Astrocyte (in vitro differentiated cells and primary cell): Measurements from ENCODE around the gene ZNF438. TPM values are rescaled to one million over a fixed set of nuclear protein-coding genes. Genes with fewer than 3 reads are reported as not detected.

ENCODE experiments used
- DNase-seq: peaks from one replicate; pipeline ENCODE4 v3.0.0-alpha.2; 2010; ENCODE audit warnings: low read depth
- FAIRE-seq: peaks from 2 replicates; lab custom pipeline; 2011; peaks lifted over from hg19 to GRCh38; lab: Jason Lieb, UNC
- H2AFZ ChIP-seq: 2 replicates; pipeline ENCODE4 v1.6.0; 2012; ENCODE audit warnings: low read depth, low read length, inconsistent platforms
- H3K27ac ChIP-seq: 2 replicates; pipeline ENCODE4 v1.5.1; 2011; ENCODE audit warnings: low read depth, low read length, inconsistent platforms
- H3K27me3 ChIP-seq: 2 replicates; pipeline ENCODE4 v1.6.0; 2011; ENCODE audit warnings: low read length, inconsistent platforms; ENCODE audit not compliant: insufficient read depth
- H3K36me3 ChIP-seq: 2 replicates; pipeline ENCODE4 v1.5.1; 2011; ENCODE audit warnings: low read length, inconsistent platforms; ENCODE audit not compliant: insufficient read depth
- H3K4me1 ChIP-seq: 2 replicates; pipeline ENCODE4 v1.5.1; 2011; ENCODE audit warnings: low read length, inconsistent platforms; ENCODE audit not compliant: insufficient read depth
- H3K4me2 ChIP-seq: 2 replicates; pipeline ENCODE4 v1.6.0; 2012; ENCODE audit warnings: low read length, inconsistent platforms
- H3K4me3 ChIP-seq: 2 replicates; pipeline ENCODE4 v1.5.1; 2011; ENCODE audit warnings: low read depth, mild to moderate bottlenecking, low read length, inconsistent platforms; ENCODE audit not compliant: insufficient read depth
- H3K79me2 ChIP-seq: 2 replicates; pipeline ENCODE4 v1.6.0; 2012; ENCODE audit warnings: mild to moderate bottlenecking, low read length, inconsistent platforms; ENCODE audit not compliant: insufficient read depth
- H3K9ac ChIP-seq: 2 replicates; pipeline ENCODE4 v1.6.0; 2012; ENCODE audit warnings: mild to moderate bottlenecking, low read length, inconsistent platforms
- H3K9me3 ChIP-seq: 2 replicates; pipeline ENCODE4 v1.5.1; 2012; ENCODE audit warnings: low read depth, mild to moderate bottlenecking, low read length, inconsistent platforms; ENCODE audit not compliant: insufficient read depth
- H4K20me1 ChIP-seq: 2 replicates; pipeline ENCODE4 v1.6.0; 2012; ENCODE audit warnings: low read length, inconsistent platforms; ENCODE audit not compliant: insufficient read depth
- H3K27ac Mint-ChIP-seq: one replicate; pipeline ENCODE4 v1.8.0; 2021; ENCODE audit warnings: mild to moderate bottlenecking, mixed read lengths; ENCODE audit not compliant: unreplicated experiment
- H3K27me3 Mint-ChIP-seq: one replicate; pipeline ENCODE4 v1.8.0; 2021; ENCODE audit warnings: low read depth, mixed read lengths; ENCODE audit not compliant: unreplicated experiment
- H3K36me3 Mint-ChIP-seq: one replicate; pipeline ENCODE4 v1.8.0; 2021; ENCODE audit warnings: low read depth, mixed read lengths; ENCODE audit not compliant: unreplicated experiment
- H3K4me1 Mint-ChIP-seq: one replicate; pipeline ENCODE4 v1.8.0; 2021; ENCODE audit warnings: low read depth, mixed read lengths; ENCODE audit not compliant: unreplicated experiment
- H3K4me3 Mint-ChIP-seq: one replicate; pipeline ENCODE4 v1.8.0; 2021; ENCODE audit warnings: mild to moderate bottlenecking, moderate library complexity, mixed read lengths; ENCODE audit not compliant: unreplicated experiment
- H3K9me3 Mint-ChIP-seq: one replicate; pipeline ENCODE4 v1.8.0; 2021; ENCODE audit warnings: mild to moderate bottlenecking, mixed read lengths; ENCODE audit not compliant: unreplicated experiment
- EZH2 ChIP-seq: IDR thresholded peaks from 2 replicates; pipeline ENCODE4 v1.6.1; 2012; ENCODE audit warnings: mild to moderate bottlenecking, low read length, inconsistent platforms; ENCODE audit not compliant: insufficient read depth
- total RNA-seq: library from RNA; stranded (reverse); gene quantifications from 2 replicates; pipeline ENCODE4 v1.2.1, GENCODE V29; 2021
- TF ChIP-seq, protein P1 (sequence below): IDR thresholded peaks from 2 replicates; pipeline ENCODE4 v1.5.1; 2011; ENCODE audit warnings: low read depth, mild to moderate bottlenecking, inconsistent platforms, low read length, moderate library complexity; ENCODE audit not compliant: insufficient read depth

Gene ZNF438
- total RNA-seq, 1 donor from 2014 or later, result 2.2 TPM

DNA sequence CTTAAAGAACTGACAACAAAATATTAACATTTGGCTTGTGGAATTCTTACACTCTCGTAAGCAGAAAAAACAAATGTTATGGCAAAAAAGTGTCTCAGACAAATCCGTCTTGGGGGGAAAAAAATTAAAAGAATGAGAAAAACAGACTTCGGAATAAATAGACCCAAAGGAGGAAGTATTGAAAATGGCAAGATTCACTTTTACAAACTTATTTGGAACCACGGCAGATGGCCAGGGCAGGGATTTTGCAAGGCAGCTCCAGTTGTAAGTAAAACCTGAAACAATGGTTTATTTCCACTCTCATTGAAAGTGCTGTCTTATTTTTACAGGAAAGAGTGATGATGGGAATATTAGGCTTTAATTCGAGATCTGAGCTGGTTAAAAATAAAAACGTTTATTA is 1.5 kb upstream of the ZNF438 start:
- peaks cover 25% of the 10 kb centered on the region for H3K4me1 Mint-ChIP-seq
- no peaks in the 10 kb centered on the region for H3K9me3 ChIP-seq
- H4K20me1 ChIP-seq, result no peaks in the 10 kb centered on the region
- no peaks in the 10 kb centered on the region for H3K27me3 Mint-ChIP-seq
- H3K27ac Mint-ChIP-seq, result peak overlapping the region; percentile 96
- no peak overlapping the region for H3K9ac ChIP-seq
- peak overlapping the region; percentile 0 for H3K4me3 Mint-ChIP-seq
- no peak for TF ChIP-seq EZH2
- no peaks in the 10 kb centered on the region for H3K27me3 ChIP-seq
- H3K4me2 ChIP-seq, result no peak overlapping the region
- H3K4me1 ChIP-seq, result peaks cover 31% of the 10 kb centered on the region
- no peaks in the 10 kb centered on the region for H3K9me3 Mint-ChIP-seq
- peak overlapping the region; percentile 6 for H3K27ac ChIP-seq
- no peak for DNase-seq
- no peak overlapping the region for H2AFZ ChIP-seq
- no peaks in the 10 kb centered on the region for H3K79me2 ChIP-seq
- H3K36me3 ChIP-seq, result no peaks in the 10 kb centered on the region
- FAIRE-seq, result no peak
- H3K4me3 ChIP-seq, result no peak overlapping the region
- no peaks in the 10 kb centered on the region for H3K36me3 Mint-ChIP-seq

DNA sequence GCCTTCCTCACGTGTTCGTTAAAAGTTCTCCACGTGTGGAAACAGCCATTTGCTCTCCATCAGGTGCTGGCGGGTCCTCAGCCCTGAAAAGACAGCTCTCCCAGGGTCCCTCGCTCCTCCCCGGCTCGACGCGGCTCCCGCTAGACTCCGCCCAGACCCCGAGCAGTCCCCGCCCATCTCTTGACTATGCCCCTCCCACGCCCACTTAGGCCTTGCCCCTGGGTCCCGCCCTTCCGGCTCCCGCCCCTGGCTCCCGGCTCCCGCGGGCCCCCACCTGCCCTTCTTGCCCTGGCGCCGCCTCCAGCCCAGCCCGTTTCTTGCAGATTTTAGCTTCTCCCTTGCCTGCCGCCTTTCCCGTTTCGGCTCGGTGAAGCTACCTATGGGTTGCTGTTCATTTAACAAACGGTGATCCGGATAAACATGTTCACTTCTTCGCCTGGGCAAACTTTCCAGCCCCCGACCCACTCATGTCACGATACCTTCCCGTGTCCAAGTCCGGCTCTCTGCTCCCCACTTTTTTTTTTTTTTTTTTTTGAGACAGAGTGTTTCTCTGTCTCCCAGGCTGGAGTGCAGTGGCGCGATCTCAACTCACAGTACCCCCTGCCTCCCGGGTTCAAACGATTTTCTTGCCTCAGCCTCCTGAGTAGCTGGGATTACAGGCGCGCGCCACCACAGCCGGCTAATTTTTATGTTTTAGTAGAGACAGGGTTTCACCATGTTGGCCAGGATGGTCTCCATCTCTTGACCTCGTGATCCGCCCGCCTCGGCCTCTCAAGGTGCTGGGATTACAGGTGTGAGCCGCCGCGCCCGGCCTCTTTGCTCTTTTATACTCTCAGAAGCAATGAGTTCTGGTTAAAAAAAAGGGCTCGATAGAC is 830 bp upstream of the ZNF438 start:
- no peak for FAIRE-seq
- no peaks in the 10 kb centered on the region for H3K27me3 Mint-ChIP-seq
- H2AFZ ChIP-seq, result peak overlapping the region; percentile 87
- H4K20me1 ChIP-seq, result no peaks in the 10 kb centered on the region
- no peaks in the 10 kb centered on the region for H3K9me3 ChIP-seq
- peak overlapping the region; percentile 83 for H3K4me3 Mint-ChIP-seq
- H3K36me3 Mint-ChIP-seq, result no peaks in the 10 kb centered on the region
- H3K27ac Mint-ChIP-seq, result peak overlapping the region; percentile 96
- H3K36me3 ChIP-seq, result no peaks in the 10 kb centered on the region
- peak; percentile 84 for DNase-seq
- H3K4me1 ChIP-seq, result peaks cover 31% of the 10 kb centered on the region
- H3K4me1 Mint-ChIP-seq, result peaks cover 25% of the 10 kb centered on the region
- TF ChIP-seq EZH2, result no peak
- TF ChIP-seq, protein P1, sequence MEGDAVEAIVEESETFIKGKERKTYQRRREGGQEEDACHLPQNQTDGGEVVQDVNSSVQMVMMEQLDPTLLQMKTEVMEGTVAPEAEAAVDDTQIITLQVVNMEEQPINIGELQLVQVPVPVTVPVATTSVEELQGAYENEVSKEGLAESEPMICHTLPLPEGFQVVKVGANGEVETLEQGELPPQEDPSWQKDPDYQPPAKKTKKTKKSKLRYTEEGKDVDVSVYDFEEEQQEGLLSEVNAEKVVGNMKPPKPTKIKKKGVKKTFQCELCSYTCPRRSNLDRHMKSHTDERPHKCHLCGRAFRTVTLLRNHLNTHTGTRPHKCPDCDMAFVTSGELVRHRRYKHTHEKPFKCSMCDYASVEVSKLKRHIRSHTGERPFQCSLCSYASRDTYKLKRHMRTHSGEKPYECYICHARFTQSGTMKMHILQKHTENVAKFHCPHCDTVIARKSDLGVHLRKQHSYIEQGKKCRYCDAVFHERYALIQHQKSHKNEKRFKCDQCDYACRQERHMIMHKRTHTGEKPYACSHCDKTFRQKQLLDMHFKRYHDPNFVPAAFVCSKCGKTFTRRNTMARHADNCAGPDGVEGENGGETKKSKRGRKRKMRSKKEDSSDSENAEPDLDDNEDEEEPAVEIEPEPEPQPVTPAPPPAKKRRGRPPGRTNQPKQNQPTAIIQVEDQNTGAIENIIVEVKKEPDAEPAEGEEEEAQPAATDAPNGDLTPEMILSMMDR, result no peak
- H3K9ac ChIP-seq, result peak overlapping the region; percentile 94
- no peaks in the 10 kb centered on the region for H3K27me3 ChIP-seq
- H3K4me2 ChIP-seq, result peak overlapping the region; percentile 92
- H3K9me3 Mint-ChIP-seq, result no peaks in the 10 kb centered on the region
- H3K27ac ChIP-seq, result peak overlapping the region; percentile 99
- H3K4me3 ChIP-seq, result peak overlapping the region; percentile 67
- H3K79me2 ChIP-seq, result no peaks in the 10 kb centered on the region

DNA sequence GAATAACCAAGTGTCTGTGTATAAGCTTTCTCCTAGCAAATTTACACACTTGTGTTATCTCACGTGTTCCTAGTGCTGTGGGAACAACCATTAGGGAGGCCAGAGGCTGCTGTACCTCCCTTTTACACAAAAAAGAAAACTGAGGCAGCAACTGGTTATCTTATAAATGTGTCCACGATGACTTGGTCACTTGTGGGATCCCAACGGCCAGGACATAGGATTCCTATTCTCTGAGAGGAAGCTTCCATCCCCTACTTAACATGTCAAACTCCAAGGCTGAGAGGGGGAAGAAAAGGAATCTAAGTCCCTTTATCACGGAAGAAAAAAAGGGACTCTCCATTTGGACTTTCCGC is 484 bp downstream of the ZNF438 start:
- TF ChIP-seq, protein P1, result no peak
- no peak for TF ChIP-seq EZH2
- peak overlapping the region; percentile 67 for H3K4me3 ChIP-seq
- no peaks in the 10 kb centered on the region for H3K36me3 Mint-ChIP-seq
- H3K4me3 Mint-ChIP-seq, result peak overlapping the region; percentile 81
- peak overlapping the region; percentile 95 for H3K27ac Mint-ChIP-seq
- H3K27me3 ChIP-seq, result no peaks in the 10 kb centered on the region
- H3K9me3 ChIP-seq, result no peaks in the 10 kb centered on the region
- H3K4me1 Mint-ChIP-seq, result peaks cover 25% of the 10 kb centered on the region
- H3K9me3 Mint-ChIP-seq, result peaks cover 3% of the 10 kb centered on the region
- H3K4me2 ChIP-seq, result peak overlapping the region; percentile 92
- H3K79me2 ChIP-seq, result no peaks in the 10 kb centered on the region
- FAIRE-seq (no peak), DNase-seq (no peak)
- peak overlapping the region; percentile 94 for H3K9ac ChIP-seq
- no peaks in the 10 kb centered on the region for H4K20me1 ChIP-seq
- peaks cover 31% of the 10 kb centered on the region for H3K4me1 ChIP-seq
- H3K27ac ChIP-seq, result peak overlapping the region; percentile 99
- no peaks in the 10 kb centered on the region for H3K36me3 ChIP-seq
- H3K27me3 Mint-ChIP-seq, result no peaks in the 10 kb centered on the region
- peak overlapping the region; percentile 87 for H2AFZ ChIP-seq
